ENCODE measurements around the gene QRFP. TPM values are rescaled to one million over a fixed set of nuclear protein-coding genes. Genes with fewer than 3 reads are reported as not detected.
A peak's percentile ranks its signal among the peaks of the same experiment; 100 is the strongest.

QRFP gene
- total RNA-seq, 1 donor from 2014 or later = not detected

GRCh38 chr9:130900701-130901497, 4.3 kb upstream of the QRFP start:
- H3K36me3 ChIP-seq = no peaks in the 10 kb centered on the region
- ATAC-seq = no peak
- H3K27me3 ChIP-seq = peaks cover 23% of the 10 kb centered on the region
- no peak overlapping the region for H3K27ac ChIP-seq
- H3K9me3 ChIP-seq = no peaks in the 10 kb centered on the region
- no peak overlapping the region for H3K4me3 ChIP-seq
- intact Hi-C loops (cut with DNase I) = no loop called here
- no peaks in the 10 kb centered on the region for H3K4me1 ChIP-seq
- no peak for TF ChIP-seq CTCF (IDR thresholded peaks at IDR 0.05)
- no peak for DNase-seq

GRCh38 chr9:130899051-130899748, 2.6 kb upstream of the QRFP start:
- no peaks in the 10 kb centered on the region for H3K9me3 ChIP-seq
- no peak overlapping the region for H3K4me3 ChIP-seq
- no peak overlapping the region for H3K27ac ChIP-seq
- no peaks in the 10 kb centered on the region for H3K4me1 ChIP-seq
- DNase-seq = no peak
- TF ChIP-seq CTCF (IDR thresholded peaks at IDR 0.05) = no peak
- intact Hi-C loops (cut with DNase I) = no loop called here
- H3K27me3 ChIP-seq = peaks cover 23% of the 10 kb centered on the region
- no peak for ATAC-seq
- no peaks in the 10 kb centered on the region for H3K36me3 ChIP-seq

DNA sequence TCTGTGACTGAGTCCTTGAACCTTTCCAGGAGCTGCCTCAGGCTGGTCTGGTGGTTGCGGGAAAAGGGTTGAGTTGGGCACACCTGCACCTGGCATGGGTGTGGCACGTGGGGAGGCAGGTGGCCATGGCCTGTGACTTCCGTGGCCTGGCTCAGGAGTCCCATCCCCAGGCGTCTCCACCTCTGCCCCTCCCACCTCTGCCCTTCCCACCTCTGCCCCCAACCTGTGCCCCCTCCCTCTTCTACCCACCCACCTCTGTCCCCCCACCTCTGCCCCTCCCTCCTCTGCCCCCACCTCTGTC, 1.9 kb upstream of the QRFP start:
- DNase-seq (no peak), ATAC-seq (no peak)
- Histone ChIP-seq H3K4me3 (no peak overlapping the region), H3K27ac (no peak overlapping the region), H3K36me3 (no peaks in the 10 kb centered on the region), H3K9me3 (no peaks in the 10 kb centered on the region), H3K4me1 (no peaks in the 10 kb centered on the region), H3K27me3 (peaks cover 20% of the 10 kb centered on the region)
- no peak for TF ChIP-seq CTCF (IDR thresholded peaks at IDR 0.05)
- intact Hi-C loops (cut with DNase I) = no loop called here

DNA sequence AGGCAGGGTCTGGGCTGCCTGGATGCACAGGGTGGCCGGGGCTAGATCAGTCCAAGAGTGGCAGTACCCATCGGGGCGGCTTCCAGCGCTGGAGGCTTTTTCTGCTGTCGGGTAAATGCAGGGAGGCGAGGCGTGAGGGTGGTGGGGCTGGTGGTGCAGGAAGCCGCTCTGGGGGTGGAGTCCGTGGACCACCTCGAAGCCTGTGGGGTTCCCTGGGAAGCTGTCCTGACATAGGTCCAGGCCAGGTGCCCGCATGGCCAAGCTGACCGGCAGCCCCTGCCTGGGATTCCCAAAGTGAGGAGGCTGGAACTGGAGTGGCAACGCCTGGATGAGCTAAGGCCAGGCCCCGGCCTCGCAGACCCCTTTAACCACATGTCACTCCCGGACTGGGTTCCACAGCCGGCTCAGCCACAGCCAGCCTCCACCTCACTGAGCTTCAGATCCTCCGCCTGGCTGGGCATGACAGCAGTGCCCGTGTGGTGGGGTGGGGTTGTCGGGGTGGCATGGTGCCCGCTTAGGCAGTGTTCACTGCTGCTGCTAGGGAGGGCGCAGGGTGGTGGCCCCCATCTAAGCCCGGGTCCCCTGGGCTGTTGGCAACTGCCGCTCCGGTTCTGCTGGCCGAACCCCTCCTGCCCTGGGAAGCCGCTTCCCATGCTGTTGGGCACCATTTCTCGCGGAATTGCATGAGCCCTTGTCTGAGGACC, 1.4 kb upstream of the QRFP start:
- DNase-seq (peak; percentile 60), ATAC-seq (no peak)
- H3K27ac ChIP-seq = no peak overlapping the region
- intact Hi-C loops (cut with DNase I) = no loop called here
- TF ChIP-seq CTCF (IDR thresholded peaks at IDR 0.05) = no peak
- H3K27me3 ChIP-seq = peaks cover 15% of the 10 kb centered on the region
- H3K9me3 ChIP-seq = no peaks in the 10 kb centered on the region
- H3K4me1 ChIP-seq = no peaks in the 10 kb centered on the region
- peaks cover under 1% of the 10 kb centered on the region for H3K36me3 ChIP-seq
- H3K4me3 ChIP-seq = no peak overlapping the region

DNA sequence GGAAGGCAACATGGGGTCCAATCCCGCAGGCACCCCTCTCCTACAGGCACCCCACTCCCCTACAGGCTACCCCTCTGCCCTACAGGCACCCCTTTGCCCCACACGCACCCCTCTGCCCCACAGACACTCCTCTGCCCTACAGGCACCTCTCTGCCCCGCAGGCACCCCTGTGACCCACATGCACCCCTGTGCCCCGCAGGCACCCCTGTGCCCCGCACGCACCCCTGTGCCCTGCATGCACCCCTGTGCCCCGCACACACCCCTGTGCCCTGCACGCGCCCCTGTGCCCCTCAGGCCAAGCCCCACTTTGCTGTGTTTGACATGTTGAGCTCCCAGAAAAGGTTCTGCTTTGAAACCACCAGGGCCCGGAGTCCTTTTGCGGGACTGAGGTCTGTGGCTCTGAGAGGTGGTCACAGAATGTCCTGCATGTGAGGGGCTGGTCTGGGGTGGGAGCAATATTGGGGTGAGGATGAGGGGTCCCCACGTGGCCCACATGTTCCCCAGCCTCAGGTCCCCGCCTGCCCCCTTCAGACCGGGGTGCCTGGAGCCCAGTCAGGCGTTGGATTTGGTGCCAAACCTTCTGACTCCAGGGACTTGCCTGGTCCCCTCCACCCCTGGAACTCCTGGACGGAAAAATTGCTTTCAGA, 616 bp upstream of the QRFP start:
- no peak overlapping the region for H3K4me3 ChIP-seq
- ATAC-seq = no peak
- DNase-seq = no peak
- no peak for TF ChIP-seq CTCF (IDR thresholded peaks at IDR 0.05)
- H3K4me1 ChIP-seq = no peaks in the 10 kb centered on the region
- H3K9me3 ChIP-seq = no peaks in the 10 kb centered on the region
- intact Hi-C loops (cut with DNase I) = no loop called here
- H3K27me3 ChIP-seq = peaks cover 8% of the 10 kb centered on the region
- peaks cover 8% of the 10 kb centered on the region for H3K36me3 ChIP-seq
- H3K27ac ChIP-seq = no peak overlapping the region
